Measurements from ENCODE around the gene TASP1.
"Not testable (repeated sequence)": the region's sequence is repeated elsewhere in the genome, so short reads cannot be mapped to it uniquely, and the experiment has no call there.

Gene TASP1

GRCh38 chr20:13389115-13389514 is 249.6 kb downstream of the TASP1 start:
- DNase-seq (ENCODE audit: low spot score): no peak
- Histone ChIP-seq H3K27me3 (ENCODE audit: insufficient read depth, poor library complexity, severe bottlenecking) (no peaks in the 10 kb centered on the region), H3K4me1 (ENCODE audit: insufficient read depth, poor library complexity, severe bottlenecking) (no peaks in the 10 kb centered on the region), H3K27ac (ENCODE audit: poor library complexity, severe bottlenecking) (no peak overlapping the region), H3K4me3 (ENCODE audit: severe bottlenecking) (no peak overlapping the region), H3K36me3 (ENCODE audit: low read depth) (peaks cover 5% of the 10 kb centered on the region; the same call in 1 of the 2 replicates), H3K9me3 (ENCODE audit: severe bottlenecking) (no peaks in the 10 kb centered on the region)
- no peak for ATAC-seq (ENCODE audit: low read depth)
- TF ChIP-seq CTCF (IDR thresholded peaks at IDR 0.05; ENCODE audit: poor library complexity, severe bottlenecking): no peak

- no peaks in the 10 kb centered on the region for H3K27me3 ChIP-seq (ENCODE audit: insufficient read depth, poor library complexity, severe bottlenecking)
- no peak overlapping the region for H3K27ac ChIP-seq (ENCODE audit: poor library complexity, severe bottlenecking)
- TF ChIP-seq CTCF (IDR thresholded peaks at IDR 0.05; ENCODE audit: poor library complexity, severe bottlenecking): no peak
- H3K9me3 ChIP-seq (ENCODE audit: severe bottlenecking): peaks cover 3% of the 10 kb centered on the region
- H3K4me1 ChIP-seq (ENCODE audit: insufficient read depth, poor library complexity, severe bottlenecking): no peaks in the 10 kb centered on the region
- no peak for ATAC-seq (ENCODE audit: low read depth)
- DNase-seq (ENCODE audit: low spot score): no peak
- no peak overlapping the region for H3K4me3 ChIP-seq (ENCODE audit: severe bottlenecking)
- H3K36me3 ChIP-seq (ENCODE audit: low read depth): 0 out of 2 replicates have a peak, but pooled peaks cover under 1% of the 10 kb centered on the region
These were observed 254.6 kb downstream of the TASP1 start for GRCh38 chr20:13384132-13384531.

GRCh38 chr20:13382786-13383185 is 255.9 kb downstream of the TASP1 start:
- DNase-seq (ENCODE audit: low spot score) (no peak), ATAC-seq (ENCODE audit: low read depth) (no peak)
- H3K36me3 ChIP-seq (ENCODE audit: low read depth): no peaks in the 10 kb centered on the region
- H3K27me3 ChIP-seq (ENCODE audit: insufficient read depth, poor library complexity, severe bottlenecking): no peaks in the 10 kb centered on the region
- no peak overlapping the region for H3K27ac ChIP-seq (ENCODE audit: poor library complexity, severe bottlenecking)
- no peak overlapping the region for H3K4me3 ChIP-seq (ENCODE audit: severe bottlenecking)
- TF ChIP-seq CTCF (IDR thresholded peaks at IDR 0.05; ENCODE audit: poor library complexity, severe bottlenecking): no peak
- no peaks in the 10 kb centered on the region for H3K4me1 ChIP-seq (ENCODE audit: insufficient read depth, poor library complexity, severe bottlenecking)
- H3K9me3 ChIP-seq (ENCODE audit: severe bottlenecking): peaks cover 5% of the 10 kb centered on the region

- not testable (repeated sequence) for DNase-seq (ENCODE audit: low spot score); ATAC-seq (ENCODE audit: low read depth); H3K4me1 ChIP-seq (ENCODE audit: insufficient read depth, poor library complexity, severe bottlenecking); H3K9me3 ChIP-seq (ENCODE audit: severe bottlenecking); H3K36me3 ChIP-seq (ENCODE audit: low read depth); H3K27ac ChIP-seq (ENCODE audit: poor library complexity, severe bottlenecking); H3K27me3 ChIP-seq (ENCODE audit: insufficient read depth, poor library complexity, severe bottlenecking); H3K4me3 ChIP-seq (ENCODE audit: severe bottlenecking)
These were observed 258.1 kb downstream of the TASP1 start for GRCh38 chr20:13380497-13381229.

GRCh38 chr20:13373400-13373799 is 265.3 kb downstream of the TASP1 start:
- ATAC-seq (ENCODE audit: low read depth) (no peak), DNase-seq (ENCODE audit: low spot score) (no peak)
- H3K4me1 ChIP-seq (ENCODE audit: insufficient read depth, poor library complexity, severe bottlenecking): no peaks in the 10 kb centered on the region
- no peak overlapping the region for H3K4me3 ChIP-seq (ENCODE audit: severe bottlenecking)
- H3K9me3 ChIP-seq (ENCODE audit: severe bottlenecking): no peaks in the 10 kb centered on the region
- H3K27me3 ChIP-seq (ENCODE audit: insufficient read depth, poor library complexity, severe bottlenecking): no peaks in the 10 kb centered on the region
- no peak for TF ChIP-seq CTCF (IDR thresholded peaks at IDR 0.05; ENCODE audit: poor library complexity, severe bottlenecking)
- no peaks in the 10 kb centered on the region for H3K36me3 ChIP-seq (ENCODE audit: low read depth)
- H3K27ac ChIP-seq (ENCODE audit: poor library complexity, severe bottlenecking): no peak overlapping the region

All from RWPE2 (cell line).